ENCODE data around the gene ZBED4. TPM values are rescaled to one million over a fixed set of nuclear protein-coding genes. Genes with fewer than 3 reads are reported as not detected.

The ZBED4 gene
- total and polyA plus RNA-seq, 2 experiments from 2014 or later = 8.5 to 31.9 TPM

DNA sequence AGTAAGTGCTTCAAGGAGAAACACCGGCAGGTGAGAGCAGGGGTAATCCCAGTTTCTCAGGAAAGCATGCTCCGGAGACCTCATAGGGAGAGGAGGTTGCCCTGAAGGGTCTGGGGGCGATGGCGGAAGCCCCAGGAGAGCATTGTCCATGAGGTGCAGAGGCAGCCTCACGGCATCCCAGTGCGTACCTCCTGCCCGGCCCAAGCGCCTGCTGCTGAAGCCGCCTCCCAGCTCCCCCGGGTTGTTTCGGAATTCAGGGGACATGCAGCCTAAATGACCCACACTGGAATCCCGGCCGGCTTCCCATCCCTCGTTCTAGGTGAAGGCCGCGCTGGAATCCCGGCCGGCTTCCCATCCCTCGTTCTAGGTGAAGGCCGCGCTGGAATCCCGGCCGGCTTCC, 2.7 kb downstream of the ZBED4 start:
- Histone ChIP-seq H3K9me2 (ENCODE audit: insufficient read depth) (no peaks in the 10 kb centered on the region), H3K4me2 (peak overlapping the region; percentile 95; the same call in 1 of the 2 replicates), H2AFZ (no peak overlapping the region), H3K27ac (ENCODE audit: low read depth) (no peak overlapping the region), H3K79me2 (replicated peaks; ENCODE audit: insufficient read depth) (peaks cover 65% of the 10 kb centered on the region), H3K27me3 (ENCODE audit: insufficient read depth) (peaks cover 19% of the 10 kb centered on the region), H4K20me1 (replicated peaks; ENCODE audit: insufficient read depth) (peaks cover 35% of the 10 kb centered on the region), H3K4me1 (ENCODE audit: insufficient read depth) (peaks cover 14% of the 10 kb centered on the region), H3K4me3 (no peak overlapping the region; the same call in 1 of the 2 replicates), H3F3A (replicated peaks; ENCODE audit: low read depth) (peaks cover 5% of the 10 kb centered on the region; the same call in 1 of the 2 replicates), H3K36me3 (ENCODE audit: insufficient read depth) (no peaks in the 10 kb centered on the region)
- no peak for DNase-seq (ENCODE audit: low spot score)
- Mint-ChIP-seq H3K4me1 (peaks cover 23% of the 10 kb centered on the region), H3K4me3 (peak overlapping the region; percentile 83; the same call in 2 of the 3 replicates), H3K36me3 (ENCODE audit: low read depth) (no peaks in the 10 kb centered on the region; the same call in 2 of the 3 replicates), H3K9me3 (no peaks in the 10 kb centered on the region), H3K27me3 (ENCODE audit: insufficient read depth, low read depth, poor library complexity) (peaks cover 25% of the 10 kb centered on the region), H3K27ac (no peak overlapping the region)
- ATAC-seq = no peak
- TF ChIP-seq REST (IDR thresholded peaks at IDR 0.05; ENCODE audit: unreplicated experiment) = no peak
- no peak for TF ChIP-seq ZNF114 (CRISPR knock-in tag; IDR thresholded peaks at IDR 0.05)
- TF ChIP-seq ZNF331 (CRISPR knock-in tag; IDR thresholded peaks at IDR 0.05; ENCODE audit: low read depth) = no peak
- no peak for TF ChIP-seq EZH2 (IDR thresholded peaks at IDR 0.05; ENCODE audit: low read depth, unreplicated experiment)
- no peak for TF ChIP-seq ETS1 (IDR thresholded peaks at IDR 0.05)
- TF ChIP-seq, protein P1, sequence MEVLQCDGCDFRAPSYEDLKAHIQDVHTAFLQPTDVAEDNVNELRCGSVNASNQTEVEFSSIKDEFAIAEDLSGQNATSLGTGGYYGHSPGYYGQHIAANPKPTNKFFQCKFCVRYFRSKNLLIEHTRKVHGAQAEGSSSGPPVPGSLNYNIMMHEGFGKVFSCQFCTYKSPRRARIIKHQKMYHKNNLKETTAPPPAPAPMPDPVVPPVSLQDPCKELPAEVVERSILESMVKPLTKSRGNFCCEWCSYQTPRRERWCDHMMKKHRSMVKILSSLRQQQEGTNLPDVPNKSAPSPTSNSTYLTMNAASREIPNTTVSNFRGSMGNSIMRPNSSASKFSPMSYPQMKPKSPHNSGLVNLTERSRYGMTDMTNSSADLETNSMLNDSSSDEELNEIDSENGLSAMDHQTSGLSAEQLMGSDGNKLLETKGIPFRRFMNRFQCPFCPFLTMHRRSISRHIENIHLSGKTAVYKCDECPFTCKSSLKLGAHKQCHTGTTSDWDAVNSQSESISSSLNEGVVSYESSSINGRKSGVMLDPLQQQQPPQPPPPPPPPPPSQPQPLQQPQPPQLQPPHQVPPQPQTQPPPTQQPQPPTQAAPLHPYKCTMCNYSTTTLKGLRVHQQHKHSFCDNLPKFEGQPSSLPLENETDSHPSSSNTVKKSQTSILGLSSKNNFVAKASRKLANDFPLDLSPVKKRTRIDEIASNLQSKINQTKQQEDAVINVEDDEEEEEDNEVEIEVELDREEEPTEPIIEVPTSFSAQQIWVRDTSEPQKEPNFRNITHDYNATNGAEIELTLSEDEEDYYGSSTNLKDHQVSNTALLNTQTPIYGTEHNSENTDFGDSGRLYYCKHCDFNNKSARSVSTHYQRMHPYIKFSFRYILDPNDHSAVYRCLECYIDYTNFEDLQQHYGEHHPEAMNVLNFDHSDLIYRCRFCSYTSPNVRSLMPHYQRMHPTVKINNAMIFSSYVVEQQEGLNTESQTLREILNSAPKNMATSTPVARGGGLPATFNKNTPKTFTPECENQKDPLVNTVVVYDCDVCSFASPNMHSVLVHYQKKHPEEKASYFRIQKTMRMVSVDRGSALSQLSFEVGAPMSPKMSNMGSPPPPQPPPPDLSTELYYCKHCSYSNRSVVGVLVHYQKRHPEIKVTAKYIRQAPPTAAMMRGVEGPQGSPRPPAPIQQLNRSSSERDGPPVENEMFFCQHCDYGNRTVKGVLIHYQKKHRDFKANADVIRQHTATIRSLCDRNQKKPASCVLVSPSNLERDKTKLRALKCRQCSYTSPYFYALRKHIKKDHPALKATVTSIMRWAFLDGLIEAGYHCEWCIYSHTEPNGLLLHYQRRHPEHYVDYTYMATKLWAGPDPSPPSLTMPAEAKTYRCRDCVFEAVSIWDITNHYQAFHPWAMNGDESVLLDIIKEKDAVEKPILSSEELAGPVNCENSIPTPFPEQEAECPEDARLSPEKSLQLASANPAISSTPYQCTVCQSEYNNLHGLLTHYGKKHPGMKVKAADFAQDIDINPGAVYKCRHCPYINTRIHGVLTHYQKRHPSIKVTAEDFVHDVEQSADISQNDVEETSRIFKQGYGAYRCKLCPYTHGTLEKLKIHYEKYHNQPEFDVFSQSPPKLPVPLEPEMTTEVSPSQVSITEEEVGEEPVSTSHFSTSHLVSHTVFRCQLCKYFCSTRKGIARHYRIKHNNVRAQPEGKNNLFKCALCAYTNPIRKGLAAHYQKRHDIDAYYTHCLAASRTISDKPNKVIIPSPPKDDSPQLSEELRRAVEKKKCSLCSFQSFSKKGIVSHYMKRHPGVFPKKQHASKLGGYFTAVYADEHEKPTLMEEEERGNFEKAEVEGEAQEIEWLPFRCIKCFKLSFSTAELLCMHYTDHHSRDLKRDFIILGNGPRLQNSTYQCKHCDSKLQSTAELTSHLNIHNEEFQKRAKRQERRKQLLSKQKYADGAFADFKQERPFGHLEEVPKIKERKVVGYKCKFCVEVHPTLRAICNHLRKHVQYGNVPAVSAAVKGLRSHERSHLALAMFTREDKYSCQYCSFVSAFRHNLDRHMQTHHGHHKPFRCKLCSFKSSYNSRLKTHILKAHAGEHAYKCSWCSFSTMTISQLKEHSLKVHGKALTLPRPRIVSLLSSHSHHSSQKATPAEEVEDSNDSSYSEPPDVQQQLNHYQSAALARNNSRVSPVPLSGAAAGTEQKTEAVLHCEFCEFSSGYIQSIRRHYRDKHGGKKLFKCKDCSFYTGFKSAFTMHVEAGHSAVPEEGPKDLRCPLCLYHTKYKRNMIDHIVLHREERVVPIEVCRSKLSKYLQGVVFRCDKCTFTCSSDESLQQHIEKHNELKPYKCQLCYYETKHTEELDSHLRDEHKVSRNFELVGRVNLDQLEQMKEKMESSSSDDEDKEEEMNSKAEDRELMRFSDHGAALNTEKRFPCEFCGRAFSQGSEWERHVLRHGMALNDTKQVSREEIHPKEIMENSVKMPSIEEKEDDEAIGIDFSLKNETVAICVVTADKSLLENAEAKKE (CRISPR knock-in tag; IDR thresholded peaks at IDR 0.05) = no peak
- TF ChIP-seq STAT1 (IDR thresholded peaks at IDR 0.05; ENCODE audit: unreplicated experiment) = no peak
- TF ChIP-seq JUNB (IDR thresholded peaks at IDR 0.05; ENCODE audit: unreplicated experiment) = no peak
- TF ChIP-seq POLR2AphosphoS5 (IDR thresholded peaks at IDR 0.05; ENCODE audit: low read depth) = no peak
- TF ChIP-seq EZH2phosphoT487 (IDR thresholded peaks at IDR 0.05; ENCODE audit: unreplicated experiment) = no peak
- no peak for TF ChIP-seq NANOG (IDR thresholded peaks at IDR 0.05; ENCODE audit: borderline replicate concordance)
- no peak for TF ChIP-seq CREB1 (CRISPR knock-in tag; IDR thresholded peaks at IDR 0.05; ENCODE audit: low read depth)
- no peak for TF ChIP-seq CTCF (conservative IDR thresholded peaks at IDR 0.05; ENCODE audit: low read depth in 2 of 2)
